Erythroblast (primary cell): ENCODE measurements around the gene ENPP7.

ENCODE experiments used
- DNase-seq, 2 experiments: peaks; one replicate each; lab custom pipeline; 2025; lab: John Stamatoyannopoulos, UW
- GATA1 ChIP-seq: IDR thresholded peaks from 2 replicates; pipeline ENCODE4 v1.6.1; 2011; ENCODE audit warnings: low read depth, mild to moderate bottlenecking, control low read depth, low read length, moderate library complexity
- POLR2A ChIP-seq: IDR thresholded peaks from 2 replicates; pipeline ENCODE4 v1.6.1; 2011; ENCODE audit warnings: mild to moderate bottlenecking, low read length

ENPP7 gene

DNA sequence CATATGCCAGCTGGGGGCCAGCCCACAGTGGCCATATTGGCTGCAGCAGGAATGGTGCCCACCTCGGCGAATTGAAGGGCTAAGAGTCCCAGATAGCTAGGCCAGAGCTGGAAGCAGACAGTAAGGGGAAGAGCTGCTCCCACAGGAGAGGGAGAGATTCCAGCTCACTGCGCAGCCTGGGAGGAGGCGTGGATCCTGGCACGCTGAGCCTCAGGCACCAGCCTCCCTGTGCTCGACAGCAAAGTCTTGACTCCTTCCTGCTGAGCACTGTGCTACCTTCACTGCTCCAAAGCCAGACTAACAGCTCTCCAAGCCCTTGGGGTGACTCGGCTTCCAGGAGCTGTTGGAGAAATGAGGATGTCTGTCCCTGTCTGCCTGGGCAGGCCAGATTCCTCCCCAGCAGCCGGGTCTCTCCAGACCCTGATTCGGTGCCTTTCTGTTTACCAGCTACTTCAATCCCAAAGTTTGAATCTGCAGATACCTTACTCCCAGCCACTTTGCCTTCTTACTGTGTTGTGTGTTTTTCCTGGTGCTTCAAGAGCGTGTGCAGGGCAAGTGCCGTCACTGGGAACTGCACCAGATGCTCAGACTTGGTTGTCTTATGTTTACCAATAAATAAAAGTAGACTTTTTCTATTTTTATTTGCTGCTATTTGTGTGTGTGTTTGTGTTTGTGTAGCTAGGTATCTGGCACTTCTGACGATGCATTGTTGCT is 56.3 kb downstream of the ENPP7 start:
- DNase-seq, result no peak
- no peak for TF ChIP-seq POLR2A
- TF ChIP-seq GATA1, result no peak

DNA sequence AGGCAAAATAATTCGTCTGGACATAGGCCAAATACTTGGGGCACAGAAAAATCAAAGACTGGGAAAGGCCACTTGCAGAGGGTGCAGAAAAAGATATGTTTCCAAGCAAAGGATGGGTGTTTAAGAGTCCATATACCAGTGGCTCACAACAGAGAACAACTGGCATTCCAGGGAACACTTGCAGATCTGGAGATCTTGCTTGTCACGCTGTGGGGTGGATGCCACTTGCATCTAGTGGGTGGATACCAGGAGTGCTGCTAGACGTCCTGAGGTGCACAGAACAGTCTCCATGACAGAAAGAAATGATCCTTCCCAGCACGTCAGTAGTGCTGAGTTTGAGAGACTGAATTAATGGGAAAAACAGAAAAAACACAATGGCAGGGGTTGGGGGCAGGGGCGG is 57.7 kb downstream of the ENPP7 start:
- no peak for DNase-seq
- TF ChIP-seq GATA1 (no peak), POLR2A (no peak)

DNA sequence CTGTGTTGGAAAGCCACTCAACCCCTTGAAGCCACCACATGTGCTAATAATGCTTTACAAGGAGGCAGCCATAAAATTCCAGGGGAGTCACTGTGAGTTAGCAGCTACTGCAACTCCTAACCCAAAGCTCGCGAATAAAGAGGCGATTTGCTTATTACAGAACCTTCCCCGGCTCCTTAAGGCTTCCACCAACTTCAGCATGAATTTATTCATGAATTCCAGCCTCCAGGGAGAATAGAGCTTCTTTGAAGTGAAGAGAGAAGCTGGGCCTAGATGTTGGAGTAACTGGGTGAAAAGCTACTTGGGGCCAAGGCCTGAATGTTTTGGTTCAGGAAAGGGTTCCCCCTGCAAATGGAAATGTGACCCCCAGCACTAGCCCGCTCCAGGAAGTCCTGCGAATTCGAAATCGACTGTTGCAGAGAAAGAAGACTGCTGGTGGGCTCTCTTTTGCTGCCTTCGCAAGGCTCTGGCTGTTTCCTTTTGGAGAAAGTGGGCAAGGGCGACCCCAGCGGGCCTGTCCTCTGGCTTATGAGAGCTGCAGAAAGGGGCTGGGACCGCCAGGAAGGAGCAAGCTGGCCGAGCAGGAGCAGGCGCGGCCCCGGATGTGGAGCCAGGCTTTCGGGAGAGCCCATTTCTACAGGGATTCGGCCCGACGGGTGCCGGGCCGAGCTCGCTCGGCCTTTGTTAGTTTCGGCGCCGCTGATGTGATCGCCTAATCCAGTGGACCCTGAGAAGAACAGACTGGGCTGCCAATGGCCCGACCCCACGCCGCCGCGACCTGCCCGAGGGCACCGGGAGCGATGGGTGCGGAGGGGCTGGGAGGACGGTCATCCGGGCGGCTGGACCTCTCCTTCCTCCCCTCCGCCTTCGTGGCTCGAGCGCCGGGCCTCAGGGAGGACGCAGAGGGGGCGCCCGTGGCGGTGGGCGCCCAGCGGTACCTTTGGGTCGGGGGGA is 58.5 kb downstream of the ENPP7 start:
- DNase-seq, result no peak

GRCh38 chr17:79789943-79790804 is 59.4 kb downstream of the ENPP7 start:
- no peak for TF ChIP-seq POLR2A
- no peak for TF ChIP-seq GATA1
- DNase-seq, result peak; percentile 43 to 69

More for the DNA sequence above, 58.5 kb downstream of the ENPP7 start:
- TF ChIP-seq GATA1, result no peak
- TF ChIP-seq POLR2A, result no peak

- TF ChIP-seq POLR2A (no peak), GATA1 (no peak)
- no peak for DNase-seq
These were observed 60.3 kb downstream of the ENPP7 start for GRCh38 chr17:79790805-79791734.

- DNase-seq, result no peak
These were observed 61.0 kb downstream of the ENPP7 start for GRCh38 chr17:79791735-79792161.

More at GRCh38 chr17:79791735-79792161, 61.0 kb downstream of the ENPP7 start:
- TF ChIP-seq GATA1 (no peak), POLR2A (no peak)
